ENCODE results near the gene IRF2. TPM values are rescaled to one million over a fixed set of nuclear protein-coding genes. Genes with fewer than 3 reads are reported as not detected.

Gene IRF2
- total and polyA plus RNA-seq, 2 donors (not counting 1 experiment from before 2014, with no cell fraction given), result 67.8 to 68.2 TPM

DNA sequence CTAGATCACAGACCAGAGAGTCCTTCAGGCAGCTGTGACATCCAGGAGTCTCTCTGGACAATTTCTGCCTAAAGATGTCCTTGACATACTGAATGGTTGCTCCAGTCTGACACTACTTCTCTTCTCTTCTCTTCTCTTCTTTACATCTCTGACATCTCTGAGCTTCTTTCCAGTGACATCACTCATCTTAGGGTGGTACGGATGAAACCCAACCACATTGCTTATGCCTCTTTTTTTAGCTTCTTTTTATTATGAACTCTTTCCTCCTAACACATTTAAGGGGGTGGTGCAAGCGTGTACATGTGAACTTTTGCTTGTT lies 39.4 kb upstream of the IRF2 start:
- intact Hi-C loops (cut with micrococcal nuclease), result no loop called here
- TF ChIP-seq EZH2 (IDR thresholded peaks at IDR 0.05; ENCODE audit: borderline replicate concordance, insufficient read depth, low read depth, low read length, poor library complexity, severe bottlenecking) (no peak), CTCF (IDR thresholded peaks at IDR 0.05) (no peak)
- Histone ChIP-seq H3K27me3 (replicated peaks in 1 of 4; ENCODE audit: control extremely low read depth in 1 of 4, control insufficient read depth in 3 of 4, insufficient read depth in 4 of 4, low read length in 3 of 4) (no peaks in the 10 kb centered on the region), H2AFZ (ENCODE audit: insufficient read depth, low read depth, low read length, poor library complexity, severe bottlenecking) (peak overlapping the region; percentile 63), H3K4me3 (ENCODE audit: control extremely low read depth in 1 of 5, extremely low read depth in 1 of 5, insufficient read depth in 1 of 5, low read depth in 2 of 5, low read length in 4 of 5) (no peak overlapping the region), H3K9me3 (ENCODE audit: control extremely low read depth in 1 of 3, control insufficient read depth in 2 of 3, insufficient read depth in 1 of 3, low read length in 2 of 3) (peaks cover 0 to 6% (median 3%) of the 10 kb centered on the region in 3 donors), H3K4me1 (ENCODE audit: control insufficient read depth in 2 of 2, insufficient read depth in 2 of 2, low read length in 2 of 2) (peaks cover 14 to 20% of the 10 kb centered on the region in 2 donors), H3K9ac (ENCODE audit: low read length) (no peak overlapping the region), H3K4me2 (replicated peaks; ENCODE audit: low read depth, low read length, poor library complexity, severe bottlenecking) (peak overlapping the region; percentile 43), H4K20me1 (ENCODE audit: control insufficient read depth, insufficient read depth, low read length, poor library complexity, severe bottlenecking) (no peaks in the 10 kb centered on the region), H3K27ac (ENCODE audit: low read length in 2 of 2) (no peak overlapping the region), H3K79me2 (ENCODE audit: control insufficient read depth, insufficient read depth, low read length) (no peaks in the 10 kb centered on the region), H3K36me3 (replicated peaks in 1 of 2; ENCODE audit: control extremely low read depth in 1 of 2, control insufficient read depth in 1 of 2, extremely low read depth in 1 of 2, insufficient read depth in 2 of 2, low read length in 1 of 2) (no peaks in the 10 kb centered on the region)
- Mint-ChIP-seq H3K27me3 (no peaks in the 10 kb centered on the region), H3K27ac (peak overlapping the region; percentile 69), H3K9me3 (ENCODE audit: insufficient read depth) (no peaks in the 10 kb centered on the region), H3K4me1 (peaks cover 28% of the 10 kb centered on the region), H3K4me3 (peak overlapping the region; percentile 66)
- POLR2A ChIA-PET, result no interaction called here
- DNase-seq, result no peak
- ATAC-seq (ENCODE audit: low read depth), result no peak
- CTCF ChIA-PET, result interaction anchor here (0.6 to 2.5 kb wide), 6 partner anchors 10 to 250 kb away, joined by 3 to 17 read pairs (median 3); partner anchors contain the start of genes CASP3 and PRIMPOL
- no CpG with 5 or more reads among the region's 2 CpGs for WGBS (ENCODE audit: insufficient coverage)

DNA sequence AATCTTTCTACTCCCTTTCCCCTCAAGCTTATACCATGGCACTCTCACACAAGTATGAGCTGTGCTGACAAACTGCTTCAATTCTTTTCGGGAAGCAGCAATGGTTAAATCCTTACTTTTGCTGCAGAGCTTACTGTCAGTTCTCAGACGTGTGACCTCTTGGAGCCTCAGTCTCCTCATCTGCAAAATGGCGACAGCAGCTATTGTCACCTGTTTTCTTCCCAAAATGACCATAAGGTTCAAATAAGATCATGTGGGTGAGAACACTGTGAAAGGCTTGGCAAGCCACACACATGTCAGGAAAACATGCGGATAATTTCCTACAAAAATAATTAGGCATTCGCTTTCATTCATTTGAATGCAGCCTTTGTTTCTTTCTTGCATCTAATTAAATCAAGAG lies 36.8 kb upstream of the IRF2 start:
- H3K27ac Mint-ChIP-seq, result no peak overlapping the region
- CTCF ChIA-PET, result no interaction called here
- 100% methylated on average over 3 of the region's 5 CpGs for WGBS (ENCODE audit: insufficient coverage)
- H3K4me1 ChIP-seq (ENCODE audit: control insufficient read depth in 2 of 2, insufficient read depth in 2 of 2, low read length in 2 of 2), result peaks cover 25 to 33% of the 10 kb centered on the region in 2 donors
- TF ChIP-seq CTCF (IDR thresholded peaks at IDR 0.05), result no peak
- no peak for TF ChIP-seq EZH2 (IDR thresholded peaks at IDR 0.05; ENCODE audit: borderline replicate concordance, insufficient read depth, low read depth, low read length, poor library complexity, severe bottlenecking)
- H3K4me1 Mint-ChIP-seq, result peaks cover 39% of the 10 kb centered on the region
- no peak overlapping the region for H3K4me3 ChIP-seq (ENCODE audit: control extremely low read depth in 1 of 5, extremely low read depth in 1 of 5, insufficient read depth in 1 of 5, low read depth in 2 of 5, low read length in 4 of 5)
- no peak overlapping the region for H3K9ac ChIP-seq (ENCODE audit: low read length)
- DNase-seq (no peak), ATAC-seq (ENCODE audit: low read depth) (no peak)
- no peaks in the 10 kb centered on the region for H3K9me3 Mint-ChIP-seq (ENCODE audit: insufficient read depth)
- no peaks in the 10 kb centered on the region for H3K27me3 ChIP-seq (replicated peaks in 1 of 4; ENCODE audit: control extremely low read depth in 1 of 4, control insufficient read depth in 3 of 4, insufficient read depth in 4 of 4, low read length in 3 of 4)
- no peaks in the 10 kb centered on the region for H3K36me3 ChIP-seq (replicated peaks in 1 of 2; ENCODE audit: control extremely low read depth in 1 of 2, control insufficient read depth in 1 of 2, extremely low read depth in 1 of 2, insufficient read depth in 2 of 2, low read length in 1 of 2)
- no peak overlapping the region for H3K4me3 Mint-ChIP-seq
- H3K79me2 ChIP-seq (ENCODE audit: control insufficient read depth, insufficient read depth, low read length), result no peaks in the 10 kb centered on the region
- no peak overlapping the region for H2AFZ ChIP-seq (ENCODE audit: insufficient read depth, low read depth, low read length, poor library complexity, severe bottlenecking)
- H3K27ac ChIP-seq (ENCODE audit: low read length in 2 of 2), result no peak overlapping the region
- H3K27me3 Mint-ChIP-seq, result no peaks in the 10 kb centered on the region
- intact Hi-C loops (cut with micrococcal nuclease), result no loop called here
- POLR2A ChIA-PET, result no interaction called here
- H3K9me3 ChIP-seq (ENCODE audit: control extremely low read depth in 1 of 3, control insufficient read depth in 2 of 3, insufficient read depth in 1 of 3, low read length in 2 of 3), result no peaks in the 10 kb centered on the region
- no peaks in the 10 kb centered on the region for H4K20me1 ChIP-seq (ENCODE audit: control insufficient read depth, insufficient read depth, low read length, poor library complexity, severe bottlenecking)
- H3K4me2 ChIP-seq (replicated peaks; ENCODE audit: low read depth, low read length, poor library complexity, severe bottlenecking), result no peak overlapping the region
